Measurements from ENCODE around the gene TMEM8B. TPM values are rescaled to one million over a fixed set of nuclear protein-coding genes. Genes with fewer than 3 reads are reported as not detected.

Gene TMEM8B
- total and polyA plus RNA-seq, 9 of the 15 experiments (the other 6 are each of a cell fraction or from before 2014, with no cell fraction given) = 0.01 to 2.2 (median 1.1) TPM

GRCh38 chr9:35814106-35814840 lies 14.8 kb upstream of the TMEM8B start:
- WGBS (ENCODE audit: insufficient coverage, low coverage, missing lambda C conversion rate) = under 1% methylated on average over 11 of the region's 29 CpGs
- peak overlapping the region; percentile 94 for H3K27ac ChIP-seq (ENCODE audit: extremely low read depth, low read depth, low read length)
- DNase-seq (ENCODE audit: extremely low read depth in 1 of 4, low spot score in 3 of 4) = peak in 2 of 4 experiments; percentile 62 to 77
- intact Hi-C loops (cut with micrococcal nuclease) (loop anchor here (10.0 kb wide), 2 partner anchors 79 to 149 kb away; partner anchors contain the start of genes ARHGEF39, CREB3 and TLN1), in situ Hi-C loops (cut with MboI) (no loop called here)
- peaks cover 2% of the 10 kb centered on the region; the same call in 1 of the 3 replicates for H3K36me3 ChIP-seq (ENCODE audit: control insufficient read depth, insufficient read depth, low read length)
- BruUV-seq (replicated peaks) = TSS peak; percentile 87
- peaks cover 4% of the 10 kb centered on the region for H3K9me1 ChIP-seq (ENCODE audit: control insufficient read depth, insufficient read depth, low read length)
- H3K9ac ChIP-seq (ENCODE audit: insufficient read depth in 1 of 2, low read depth in 2 of 2, low read length in 2 of 2) = peak overlapping the region; percentile 92 to 100
- H3K4me2 ChIP-seq (ENCODE audit: insufficient read depth, low read length) = peak overlapping the region; percentile 82
- H3K27me3 ChIP-seq (ENCODE audit: control insufficient read depth in 2 of 2, insufficient read depth in 2 of 2, low read length in 2 of 2) = no peaks in the 10 kb centered on the region
- no peaks in the 10 kb centered on the region; the same call in 1 of the 2 replicates for H3K9me3 ChIP-seq (replicated peaks; ENCODE audit: control insufficient read depth, insufficient read depth, low read depth, low read length)
- peak; percentile 61 for ATAC-seq
- peaks cover 12% of the 10 kb centered on the region; the same call in 2 of the 3 replicates for H3K79me2 ChIP-seq (ENCODE audit: control insufficient read depth, insufficient read depth, low read length)
- ChIA-PET CTCF (ENCODE audit: low intra/inter-chr PET ratio) (interaction anchor here (0.6 kb wide), 1 partner anchor 25 kb away, joined by 7 read pairs; no protein-coding TSS in a partner anchor), POLR2A (interaction anchor here (0.6 to 1.7 kb wide), 8 partner anchors 13 to 153 kb away, joined by 3 to 7 read pairs (median 4); no protein-coding TSS in a partner anchor)
- no peaks in the 10 kb centered on the region for H4K20me1 ChIP-seq (replicated peaks; ENCODE audit: control insufficient read depth, insufficient read depth, low read length)
- H3K4me1 ChIP-seq (replicated peaks in 1 of 2; ENCODE audit: control insufficient read depth in 2 of 2, insufficient read depth in 2 of 2, low read length in 2 of 2) = peaks cover 17 to 31% of the 10 kb centered on the region in 2 experiments
- peak overlapping the region; percentile 66 for H3K4me3 ChIP-seq
- H2AFZ ChIP-seq (ENCODE audit: low read depth, low read length) = peak overlapping the region; percentile 77
- FAIRE-seq = peak; percentile 91
- TF ChIP-seq, protein P1, sequence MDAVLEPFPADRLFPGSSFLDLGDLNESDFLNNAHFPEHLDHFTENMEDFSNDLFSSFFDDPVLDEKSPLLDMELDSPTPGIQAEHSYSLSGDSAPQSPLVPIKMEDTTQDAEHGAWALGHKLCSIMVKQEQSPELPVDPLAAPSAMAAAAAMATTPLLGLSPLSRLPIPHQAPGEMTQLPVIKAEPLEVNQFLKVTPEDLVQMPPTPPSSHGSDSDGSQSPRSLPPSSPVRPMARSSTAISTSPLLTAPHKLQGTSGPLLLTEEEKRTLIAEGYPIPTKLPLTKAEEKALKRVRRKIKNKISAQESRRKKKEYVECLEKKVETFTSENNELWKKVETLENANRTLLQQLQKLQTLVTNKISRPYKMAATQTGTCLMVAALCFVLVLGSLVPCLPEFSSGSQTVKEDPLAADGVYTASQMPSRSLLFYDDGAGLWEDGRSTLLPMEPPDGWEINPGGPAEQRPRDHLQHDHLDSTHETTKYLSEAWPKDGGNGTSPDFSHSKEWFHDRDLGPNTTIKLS (IDR thresholded peaks at IDR 0.05; ENCODE audit: borderline replicate concordance, low read depth) = no peak
- TF ChIP-seq SMARCA5 (IDR thresholded peaks at IDR 0.05) (no peak), SMARCA4 (IDR thresholded peaks at IDR 0.05) (0 out of 2 replicates have a peak, but pooled peaks have one; percentile 11), ZNF445 (CRISPR knock-in tag; IDR thresholded peaks at IDR 0.05; ENCODE audit: low read depth) (no peak), ZFPM2 (CRISPR knock-in tag; IDR thresholded peaks at IDR 0.05) (no peak), CHAMP1 (IDR thresholded peaks at IDR 0.05) (no peak), ASH1L (IDR thresholded peaks at IDR 0.05; ENCODE audit: borderline replicate concordance, low read depth, partially characterized antibody) (no peak), SMC3 (conservative IDR thresholded peaks at IDR 0.05; ENCODE audit: insufficient read depth, low read depth, low read length) (no peak), GTF3C2 (IDR thresholded peaks at IDR 0.05; ENCODE audit: borderline replicate concordance, extremely low read depth, insufficient read length) (no peak), PKNOX1 (IDR thresholded peaks at IDR 0.05) (peak; percentile 25; the same call in 1 of the 2 replicates), TARDBP (IDR thresholded peaks at IDR 0.05) (no peak)
- TF ChIP-seq, protein P2, sequence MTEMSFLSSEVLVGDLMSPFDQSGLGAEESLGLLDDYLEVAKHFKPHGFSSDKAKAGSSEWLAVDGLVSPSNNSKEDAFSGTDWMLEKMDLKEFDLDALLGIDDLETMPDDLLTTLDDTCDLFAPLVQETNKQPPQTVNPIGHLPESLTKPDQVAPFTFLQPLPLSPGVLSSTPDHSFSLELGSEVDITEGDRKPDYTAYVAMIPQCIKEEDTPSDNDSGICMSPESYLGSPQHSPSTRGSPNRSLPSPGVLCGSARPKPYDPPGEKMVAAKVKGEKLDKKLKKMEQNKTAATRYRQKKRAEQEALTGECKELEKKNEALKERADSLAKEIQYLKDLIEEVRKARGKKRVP (CRISPR knock-in tag; IDR thresholded peaks at IDR 0.05) = peak; percentile 57; the same call in 1 of the 2 replicates
